Smooth muscle cell (in vitro differentiated cells): ENCODE measurements around the gene SP8. TPM values are rescaled to one million over a fixed set of nuclear protein-coding genes. Genes with fewer than 3 reads are reported as not detected.

ENCODE experiments used
- DNase-seq: peaks from one replicate; lab custom pipeline; 2025; ENCODE audit not compliant: unreplicated experiment; lab: John Stamatoyannopoulos, UW
- H2AFZ ChIP-seq: fragments of 200-600 bp; sonication (generic); 2 replicates; pipeline ENCODE4 v1.6.0; 2016; ENCODE audit warnings: antibody characterized with exemption, low read depth, mild to moderate bottlenecking
- H3F3A ChIP-seq: fragments of 200-600 bp; sonication (generic); 2 replicates; pipeline ENCODE4 v1.6.0; 2017; ENCODE audit warnings: antibody characterized with exemption, low read depth
- H3K27ac ChIP-seq: fragments of 200-600 bp; sonication (generic); 2 replicates; pipeline ENCODE4 v1.5.1; 2016; ENCODE audit warnings: low read depth, mild to moderate bottlenecking
- H3K27me3 ChIP-seq: fragments of 200-600 bp; sonication (generic); 2 replicates; pipeline ENCODE4 v1.6.1; 2016; ENCODE audit warnings: low read depth, mild to moderate bottlenecking
- H3K36me3 ChIP-seq: fragments of 200-600 bp; sonication (generic); 2 replicates; pipeline ENCODE4 v1.5.1; 2016; ENCODE audit warnings: low read depth
- H3K4me1 ChIP-seq: fragments of 200-600 bp; sonication (generic); 2 replicates; pipeline ENCODE4 v1.5.1; 2016; ENCODE audit warnings: low read depth
- H3K4me2 ChIP-seq: fragments of 200-600 bp; sonication (generic); 2 replicates; pipeline ENCODE4 v1.6.0; 2016; ENCODE audit warnings: mild to moderate bottlenecking
- H3K4me3 ChIP-seq: fragments of 200-600 bp; sonication (generic); 2 replicates; pipeline ENCODE4 v1.5.1; 2016; ENCODE audit warnings: mild to moderate bottlenecking
- H3K79me2 ChIP-seq: fragments of 200-600 bp; sonication (generic); 2 replicates; pipeline ENCODE4 v1.6.0; 2016; ENCODE audit warnings: low read depth, mild to moderate bottlenecking
- H3K9ac ChIP-seq: fragments of 200-600 bp; sonication (generic); 2 replicates; pipeline ENCODE4 v1.6.0; 2016; ENCODE audit warnings: low read depth
- H3K9me3 ChIP-seq: fragments of 200-600 bp; sonication (generic); replicated peaks from 2 replicates; pipeline ENCODE4 v1.5.1; 2016; ENCODE audit warnings: low read depth
- H4K20me1 ChIP-seq: fragments of 200-600 bp; sonication (generic); 2 replicates; pipeline ENCODE4 v1.6.0; 2016; ENCODE audit warnings: low read depth
- CTCF ChIP-seq: fragments of 200-600 bp; sonication (generic); IDR thresholded peaks from 2 replicates; pipeline ENCODE4 v1.5.1; 2017; ENCODE audit warnings: borderline replicate concordance, mild to moderate bottlenecking, antibody characterized with exemption; ENCODE audit not compliant: insufficient read depth, poor library complexity, severe bottlenecking
- WGBS: methylation state at CpG from one replicate; pipeline ENCODE4 v1.1.7; 2016; ENCODE audit warnings: low lambda C conversion rate; 5-methylcytosine and 5-hydroxymethylcytosine counted together
- polyA plus RNA-seq: library from polyadenylated mRNA; unstranded; fragments of >200 nt; fragmentation: Nextera tagmentation; extraction: Ambion mirVana; gene quantifications from 2 replicates; pipeline ENCODE4 v1.2.1, GENCODE V29; 2016
- total RNA-seq: library from RNA; depleted of rRNA; stranded (reverse); fragments of >200 nt; gene quantifications from 2 replicates; pipeline ENCODE4 v1.2.3, GENCODE V29; 2014

SP8 gene
- total and polyA plus RNA-seq, 2 experiments from 2014 or later = not detected

- Histone ChIP-seq H3K9ac (no peak overlapping the region), H3K9me3 (no peaks in the 10 kb centered on the region), H3K36me3 (no peaks in the 10 kb centered on the region), H3K27me3 (peaks cover 9% of the 10 kb centered on the region), H3K4me3 (no peak overlapping the region), H2AFZ (no peak overlapping the region), H3K79me2 (no peaks in the 10 kb centered on the region), H4K20me1 (no peaks in the 10 kb centered on the region), H3K27ac (no peak overlapping the region), H3K4me2 (no peak overlapping the region), H3K4me1 (peaks cover 11% of the 10 kb centered on the region), H3F3A (no peaks in the 10 kb centered on the region)
- no peak for DNase-seq
- TF ChIP-seq CTCF = no peak
Measured at GRCh38 chr7:20831956-20832355, 45.3 kb upstream of the SP8 start.

DNA sequence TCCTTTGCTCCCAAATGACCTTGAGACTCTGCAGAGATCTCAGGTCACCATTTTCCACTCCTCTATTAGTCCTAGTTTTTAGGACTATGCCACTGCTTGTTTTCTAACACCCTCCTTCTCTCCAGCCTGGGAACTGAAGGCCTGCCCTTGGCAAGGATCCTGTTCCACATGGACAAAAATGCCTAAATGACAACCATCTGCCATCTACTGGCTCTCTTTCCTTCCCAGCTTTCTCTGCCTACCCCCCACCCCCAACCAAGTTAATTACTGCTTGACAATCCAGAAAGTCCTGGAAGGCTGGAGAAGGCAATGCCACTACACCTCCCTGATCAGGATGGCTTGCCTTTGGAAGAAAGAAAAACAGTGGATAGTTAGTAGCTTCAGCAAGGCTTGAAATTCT lies 44.8 kb upstream of the SP8 start:
- Histone ChIP-seq H3K27ac (no peak overlapping the region), H2AFZ (no peak overlapping the region), H3K79me2 (no peaks in the 10 kb centered on the region), H3K9me3 (no peaks in the 10 kb centered on the region), H4K20me1 (no peaks in the 10 kb centered on the region), H3K4me1 (peaks cover 16% of the 10 kb centered on the region), H3K36me3 (no peaks in the 10 kb centered on the region), H3K9ac (no peak overlapping the region), H3K27me3 (peaks cover 13% of the 10 kb centered on the region), H3F3A (no peaks in the 10 kb centered on the region), H3K4me3 (no peak overlapping the region), H3K4me2 (no peak overlapping the region)
- no peak for TF ChIP-seq CTCF
- DNase-seq = no peak

- no peak overlapping the region for H2AFZ ChIP-seq
- no peaks in the 10 kb centered on the region for H4K20me1 ChIP-seq
- H3K4me3 ChIP-seq = no peak overlapping the region
- no peak overlapping the region for H3K4me2 ChIP-seq
- H3K27ac ChIP-seq = no peak overlapping the region
- DNase-seq = no peak
- H3K9me3 ChIP-seq = no peaks in the 10 kb centered on the region
- no peaks in the 10 kb centered on the region for H3F3A ChIP-seq
- no peaks in the 10 kb centered on the region for H3K36me3 ChIP-seq
- peaks cover 26% of the 10 kb centered on the region for H3K4me1 ChIP-seq
- H3K79me2 ChIP-seq = no peaks in the 10 kb centered on the region
- WGBS = 77% methylated on average over 3 of the region's 3 CpGs
- H3K27me3 ChIP-seq = peaks cover 24% of the 10 kb centered on the region
- no peak overlapping the region for H3K9ac ChIP-seq
- TF ChIP-seq CTCF = no peak
Measured at GRCh38 chr7:20828947-20829346, 42.3 kb upstream of the SP8 start.

DNA sequence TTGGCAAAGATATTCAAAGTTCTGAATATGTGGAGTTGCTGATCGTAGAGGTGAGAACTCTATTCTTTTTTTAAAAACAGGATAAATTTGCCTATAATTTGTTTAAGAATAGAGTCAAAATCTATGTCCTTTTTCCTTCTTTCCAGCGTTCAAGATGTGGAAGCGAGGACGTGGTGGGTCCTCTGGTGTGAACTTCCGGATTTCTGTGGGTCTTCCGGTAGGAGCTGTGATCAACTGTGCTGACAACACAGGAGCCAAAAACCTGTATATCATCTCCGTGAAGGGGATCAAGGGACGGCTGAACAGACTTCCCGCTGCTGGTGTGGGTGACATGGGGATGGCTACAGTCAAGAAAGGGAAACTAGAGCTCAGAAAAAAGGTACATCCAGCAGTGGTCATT lies 40.5 kb upstream of the SP8 start:
- no peaks in the 10 kb centered on the region for H3K79me2 ChIP-seq
- DNase-seq = no peak
- no peaks in the 10 kb centered on the region for H3F3A ChIP-seq
- H3K27ac ChIP-seq = no peak overlapping the region
- H2AFZ ChIP-seq = no peak overlapping the region
- WGBS = 81% methylated on average over 9 of the region's 9 CpGs
- H4K20me1 ChIP-seq = no peaks in the 10 kb centered on the region
- TF ChIP-seq CTCF = no peak
- no peak overlapping the region for H3K4me2 ChIP-seq
- H3K9ac ChIP-seq = no peak overlapping the region
- H3K9me3 ChIP-seq = no peaks in the 10 kb centered on the region
- H3K4me3 ChIP-seq = no peak overlapping the region
- peaks cover 26% of the 10 kb centered on the region for H3K4me1 ChIP-seq
- H3K27me3 ChIP-seq = peaks cover 21% of the 10 kb centered on the region
- no peaks in the 10 kb centered on the region for H3K36me3 ChIP-seq
